ENCODE results near the gene KRT71.

Gene KRT71

DNA sequence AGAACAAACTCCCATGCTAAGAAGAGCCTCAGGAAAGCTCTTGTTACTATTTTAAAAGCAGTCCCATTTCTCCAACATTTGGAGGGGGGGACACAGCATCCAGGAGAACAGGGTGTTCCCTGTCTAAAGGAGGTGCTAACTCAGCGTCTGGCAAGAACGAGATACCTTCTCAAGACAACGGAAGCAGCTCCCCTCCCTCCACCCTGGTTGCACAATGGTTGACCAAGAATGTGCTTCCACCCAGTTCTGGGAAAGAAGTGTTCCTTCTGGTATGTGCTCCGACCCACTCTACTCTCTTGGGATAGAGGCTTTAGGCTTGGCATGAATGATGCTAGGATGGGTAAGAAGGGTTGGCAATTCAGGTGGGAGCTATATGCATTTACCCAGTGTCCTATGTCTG is 58.4 kb downstream of the KRT71 start:
- DNase-seq = no peak

DNA sequence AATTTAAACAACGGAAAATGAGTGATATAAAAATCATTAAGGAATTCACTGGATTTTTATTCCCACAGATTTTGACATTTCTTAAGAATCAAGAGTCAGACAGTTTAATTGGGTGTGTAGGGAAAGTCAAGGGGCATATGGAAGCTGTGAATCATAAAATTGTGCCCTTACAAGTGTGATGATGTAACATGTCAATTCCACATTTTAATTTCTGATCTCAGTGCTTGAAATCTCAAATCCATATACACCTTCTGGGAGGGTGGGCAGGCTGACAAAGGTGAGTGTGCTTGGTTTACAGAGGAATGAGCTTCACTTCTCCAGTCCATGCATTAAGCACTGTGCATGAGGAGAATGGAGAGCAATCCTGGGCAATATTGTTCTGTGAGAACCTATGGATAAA is 58.8 kb downstream of the KRT71 start:
- no peak for DNase-seq
